ENCODE measurements around the gene GPHA2.
A peak's percentile ranks its signal among the peaks of the same experiment; 100 is the strongest.

GPHA2 gene

DNA sequence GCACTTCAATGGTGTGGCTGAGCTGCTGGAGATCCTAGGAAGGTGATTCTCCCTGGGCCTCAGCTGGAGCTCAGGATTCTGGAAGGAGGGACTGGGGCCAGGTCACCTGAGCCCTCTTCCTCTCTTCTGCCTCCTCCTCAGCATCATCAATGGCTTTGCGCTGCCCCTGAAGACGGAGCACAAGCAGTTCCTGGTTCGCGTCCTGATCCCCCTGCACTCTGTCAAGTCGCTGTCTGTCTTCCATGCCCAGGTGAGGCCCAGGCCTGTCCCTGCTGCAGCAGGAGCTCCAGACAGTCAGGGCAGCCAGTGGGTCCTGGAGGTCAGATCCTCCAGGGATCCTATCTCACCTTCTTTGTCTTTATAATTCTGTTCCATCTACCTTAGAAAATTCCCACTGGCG is 5.4 kb downstream of the GPHA2 start:
- DNase-seq (ENCODE audit: low spot score): no peak

DNA sequence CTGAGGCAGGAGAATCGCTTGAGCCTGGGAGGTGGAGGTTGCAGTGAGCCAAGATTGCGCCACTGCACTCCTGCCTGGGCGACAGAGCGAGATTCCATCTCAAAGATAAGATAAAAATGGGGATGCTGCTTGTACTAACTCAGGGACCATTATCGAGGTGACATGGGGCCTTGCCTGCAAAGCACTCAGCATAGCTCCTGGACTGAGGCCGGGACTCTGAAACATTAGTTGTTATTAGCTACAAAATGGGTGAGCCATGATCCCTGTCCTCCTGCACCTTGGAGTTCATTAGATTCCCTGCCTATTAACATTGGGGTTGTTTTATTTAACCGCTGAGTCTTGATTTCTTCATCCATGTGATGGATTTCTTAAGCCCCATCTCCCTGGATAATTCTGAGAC is 6.1 kb downstream of the GPHA2 start:
- no peak for DNase-seq (ENCODE audit: low spot score)

DNA sequence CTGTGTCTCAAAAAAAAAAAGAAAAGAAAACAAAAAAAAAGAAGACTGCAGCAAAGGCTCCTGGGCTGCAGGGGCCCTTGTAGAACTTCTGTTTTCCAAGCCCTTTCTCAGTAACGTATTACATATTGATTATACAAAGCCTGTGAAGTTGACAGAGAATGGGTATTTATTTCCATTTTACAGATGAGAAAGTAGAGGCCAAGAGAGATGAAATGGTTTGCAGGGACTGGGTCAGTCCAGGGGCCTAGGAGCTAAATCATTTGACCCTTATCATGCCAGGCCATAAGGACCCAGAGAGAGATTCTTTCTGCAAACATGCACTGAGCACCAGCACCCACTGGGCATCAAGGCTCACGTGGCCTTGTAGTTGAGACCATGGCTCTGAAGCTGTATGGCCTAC is 6.7 kb downstream of the GPHA2 start:
- DNase-seq (ENCODE audit: low spot score): no peak

DNA sequence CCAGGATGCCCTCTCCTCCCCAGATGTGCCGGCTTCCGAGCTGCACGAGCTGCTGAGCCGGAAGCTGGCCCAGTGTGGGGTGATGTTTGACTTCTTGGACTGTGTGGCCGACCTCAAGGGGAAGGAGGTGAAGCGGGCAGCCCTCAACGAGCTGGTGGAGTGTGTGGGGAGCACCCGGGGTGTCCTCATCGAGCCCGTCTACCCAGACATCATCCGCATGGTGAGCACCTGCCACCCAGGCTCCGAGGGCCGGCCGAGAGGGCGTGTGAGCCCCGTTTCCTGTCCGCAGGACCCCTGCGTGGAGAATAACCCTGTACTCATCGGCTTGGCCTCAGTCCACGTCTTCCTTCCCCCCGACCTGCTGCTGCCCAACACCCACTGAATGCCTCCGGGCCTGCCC is 9.0 kb downstream of the GPHA2 start:
- DNase-seq (ENCODE audit: low spot score): no peak

DNA sequence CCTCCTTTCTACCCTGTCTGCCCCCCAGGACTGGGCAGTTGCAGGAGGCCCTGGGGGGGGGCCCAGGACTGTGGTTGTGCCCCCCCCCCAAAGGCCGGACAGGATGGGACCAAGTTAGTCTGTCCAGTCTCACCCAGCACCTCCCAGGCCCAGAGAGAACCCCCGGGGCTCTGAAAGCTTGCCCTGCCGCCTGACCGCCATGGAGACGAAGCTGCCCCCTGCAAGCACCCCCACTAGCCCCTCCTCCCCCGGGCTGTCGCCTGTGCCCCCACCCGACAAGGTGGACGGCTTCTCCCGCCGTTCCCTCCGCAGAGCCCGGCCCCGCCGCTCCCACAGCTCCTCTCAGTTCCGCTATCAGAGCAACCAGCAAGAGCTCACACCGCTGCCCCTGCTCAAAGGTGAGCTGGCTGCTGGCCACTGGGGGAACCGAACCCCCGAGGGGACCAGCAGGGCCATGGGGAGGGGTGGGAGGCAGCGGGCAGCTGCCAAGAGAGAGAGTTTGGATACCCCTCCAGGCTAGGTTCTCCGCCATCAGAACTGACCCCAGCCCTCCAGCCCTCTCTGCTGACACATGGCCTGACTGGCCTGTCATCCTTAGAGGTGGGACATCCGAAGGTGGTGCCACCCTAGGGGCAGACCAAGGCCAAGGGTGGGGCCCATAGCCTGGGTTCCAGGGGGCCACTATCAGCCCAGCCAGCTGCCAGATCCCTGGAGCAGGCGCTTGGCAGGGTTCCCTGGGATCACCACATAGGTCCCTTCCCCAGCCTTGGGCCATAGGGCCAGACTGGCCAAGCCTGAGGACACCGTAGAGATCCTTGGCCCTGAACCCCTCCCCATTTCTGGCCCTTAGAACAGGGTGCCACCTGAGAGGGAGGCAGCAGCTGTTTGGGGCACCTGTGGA is 9.9 kb downstream of the GPHA2 start:
- no peak for DNase-seq (ENCODE audit: low spot score)

DNA sequence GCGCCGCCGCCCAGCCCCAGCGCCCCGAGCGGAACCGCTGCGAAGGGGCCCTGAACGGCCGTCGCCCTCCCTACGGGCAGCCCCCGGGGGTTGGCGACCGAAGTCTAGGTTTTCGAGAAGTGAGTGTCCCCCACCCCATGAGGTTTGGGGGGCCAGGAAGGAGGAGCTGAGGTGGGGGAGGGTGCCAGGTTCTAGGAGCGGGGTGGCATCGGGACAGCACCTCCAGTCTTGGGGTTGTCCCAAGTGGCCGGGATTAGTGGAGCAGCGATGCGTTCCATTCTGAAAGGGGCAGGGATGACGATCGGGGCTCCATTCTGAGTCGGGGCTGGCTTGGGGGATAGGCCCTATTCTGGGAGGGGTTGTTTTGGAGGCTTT is 10.8 kb downstream of the GPHA2 start:
- no peak for DNase-seq (ENCODE audit: low spot score)

DNA sequence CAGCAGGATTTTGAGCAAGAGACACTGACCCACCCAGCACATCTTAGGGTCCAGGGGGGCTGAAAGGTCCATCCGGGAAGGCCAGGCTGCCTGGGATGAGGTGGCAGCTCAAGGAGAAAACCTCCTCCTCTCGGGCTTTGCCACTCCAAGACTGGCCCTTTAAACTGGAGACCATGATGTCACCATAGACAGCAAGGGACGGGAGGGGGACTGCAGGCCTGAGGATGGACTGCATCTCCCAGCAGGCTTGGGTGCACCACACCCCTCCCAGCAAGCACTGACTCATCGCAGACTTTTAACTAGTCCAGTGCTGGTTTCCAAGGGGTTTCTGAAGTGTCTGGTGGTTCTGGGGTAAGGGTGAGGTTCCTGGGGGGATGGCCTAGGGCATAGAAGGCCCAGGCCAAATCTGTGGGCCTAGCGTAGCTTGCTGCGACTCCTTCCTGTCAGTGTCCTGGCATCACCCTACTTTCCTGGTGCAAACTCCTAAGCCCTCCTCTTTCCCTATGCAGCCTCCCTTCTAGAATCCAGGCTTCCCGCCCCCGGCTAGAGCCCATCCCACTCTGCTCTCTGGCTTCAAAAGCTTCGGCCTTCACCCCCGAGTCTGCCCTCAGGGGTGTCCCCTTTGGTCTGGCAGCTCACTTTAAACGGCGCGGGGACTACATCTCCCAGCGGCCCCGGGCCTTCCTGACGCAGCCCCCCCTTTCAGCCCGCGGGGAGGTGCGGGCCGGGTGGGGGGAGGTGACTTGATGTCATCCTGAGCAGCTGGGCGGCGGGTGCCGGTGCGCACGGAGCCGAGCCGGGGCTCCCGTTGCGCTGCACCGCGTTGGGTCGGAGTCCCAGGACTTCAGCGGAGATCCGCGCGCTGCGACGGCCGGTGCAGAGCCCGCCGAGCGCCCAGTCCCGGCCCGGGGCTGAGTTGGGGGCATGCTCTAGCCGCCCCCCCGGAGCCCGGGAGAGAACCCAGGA is 11.5 kb downstream of the GPHA2 start, which contains the start of gene PPP2R5B:
Gene PPP2R5B (plus strand): TSS at position 746 of the 966 bp plus-strand sequence. CDS start 1,046 bp downstream, outside the sequence.
- peak; percentile 97 for DNase-seq (ENCODE audit: low spot score)

DNA sequence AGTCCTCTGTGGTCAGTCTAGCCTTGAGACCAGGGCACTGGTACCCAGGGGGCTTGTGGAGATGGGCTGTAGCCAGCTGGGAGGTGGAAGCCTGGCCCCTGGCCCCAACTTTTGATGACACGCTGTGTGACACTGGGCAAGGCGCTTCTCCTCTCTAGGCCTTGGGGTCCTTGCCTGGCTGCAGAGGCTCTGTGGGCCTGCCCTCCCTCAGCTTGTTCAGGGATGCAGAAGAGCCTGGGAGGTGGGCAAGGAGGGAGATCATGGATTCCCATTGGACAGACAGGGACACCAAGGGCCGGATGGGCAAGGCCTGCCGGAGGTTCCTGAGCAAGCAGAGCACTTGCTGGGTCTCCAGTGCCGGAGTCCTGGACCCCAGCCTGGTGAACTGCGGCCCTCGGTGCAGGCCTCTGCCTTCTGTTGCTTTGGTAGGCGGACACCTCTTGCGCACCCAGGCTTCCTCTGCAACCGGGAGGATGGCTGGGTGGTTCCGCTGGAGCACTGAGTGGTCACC is 12.5 kb downstream of the GPHA2 start:
- DNase-seq (ENCODE audit: low spot score): no peak

DNA sequence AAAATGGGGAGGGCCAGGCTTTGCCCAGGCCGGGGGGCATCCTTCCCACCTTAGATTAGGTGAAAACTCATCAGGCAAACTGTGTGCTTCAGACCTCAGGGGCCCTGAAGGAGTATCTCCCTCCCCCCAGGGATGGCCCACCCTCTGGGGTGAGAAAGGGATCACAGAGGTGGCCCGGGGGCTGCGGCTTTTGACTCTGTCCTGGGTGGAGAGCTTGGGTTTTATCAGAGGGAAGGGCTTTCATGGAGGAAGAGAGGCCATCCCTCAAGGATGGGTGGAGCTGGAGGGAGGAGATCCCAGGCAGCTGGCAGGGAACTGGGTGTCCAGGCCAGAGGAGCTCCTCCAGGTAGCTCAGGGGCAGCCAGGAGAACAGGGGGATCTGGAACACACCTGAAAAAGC is 14.3 kb downstream of the GPHA2 start:
- DNase-seq (ENCODE audit: low spot score): no peak

DNA sequence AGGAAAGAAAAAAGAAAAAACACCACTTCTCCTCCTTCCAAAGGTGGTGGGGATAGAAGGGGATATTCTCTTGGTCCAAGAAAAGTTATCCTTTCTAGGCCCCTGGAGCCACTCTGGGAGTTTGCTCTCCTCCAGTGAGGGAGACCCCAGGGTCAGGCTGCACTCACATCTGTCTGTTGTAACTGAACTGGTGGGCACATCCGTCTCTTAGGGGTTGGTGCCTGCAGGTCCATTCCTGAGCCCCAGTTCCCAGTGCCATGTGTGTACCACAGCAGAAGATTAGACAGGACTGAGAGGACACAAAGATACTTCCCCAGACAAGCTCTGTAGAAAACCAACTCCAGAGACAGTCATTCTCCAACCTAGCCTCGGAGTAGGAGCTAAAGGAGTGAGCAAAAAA is 15.6 kb downstream of the GPHA2 start:
- no peak for DNase-seq (ENCODE audit: low spot score)

DNA sequence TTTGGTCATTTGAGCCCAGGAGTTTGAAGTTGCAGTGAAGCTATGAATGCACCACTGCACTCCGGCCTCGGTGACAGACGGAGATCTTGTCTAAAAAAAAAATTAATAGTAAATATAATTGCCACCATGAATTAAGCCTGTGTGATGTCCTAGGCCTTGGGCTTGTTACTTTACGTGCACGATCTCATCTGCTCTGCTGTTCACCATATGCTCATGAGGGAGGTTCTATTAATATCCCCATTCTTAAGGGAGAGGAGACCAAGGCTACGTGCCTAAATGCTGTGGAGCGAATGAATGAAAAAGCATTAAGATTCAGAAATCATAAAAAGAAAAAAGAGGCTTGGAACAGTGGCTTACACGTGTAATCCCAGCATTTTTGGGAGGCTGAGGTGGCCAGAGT is 16.1 kb downstream of the GPHA2 start:
- no peak for DNase-seq (ENCODE audit: low spot score)

DNA sequence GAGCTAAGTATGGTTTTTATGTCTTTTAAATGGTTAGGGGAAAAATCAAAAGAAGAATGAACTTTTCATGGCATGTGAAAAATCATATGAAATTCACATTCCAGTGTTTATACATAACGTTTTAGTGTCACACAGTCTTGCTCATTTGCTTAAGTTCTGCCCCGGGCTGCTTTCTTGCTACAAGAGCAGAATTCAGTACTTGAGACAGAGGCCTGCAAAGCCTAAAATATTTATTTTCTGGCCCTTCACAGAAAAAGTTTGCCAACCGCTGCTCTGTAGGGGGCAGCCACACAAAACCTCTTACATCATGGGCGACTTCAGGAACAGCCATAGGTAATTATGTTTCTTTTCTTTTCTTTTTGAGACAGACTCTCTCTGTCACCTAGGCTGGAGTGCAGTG is 17.7 kb downstream of the GPHA2 start:
- no peak for DNase-seq (ENCODE audit: low spot score)

DNA sequence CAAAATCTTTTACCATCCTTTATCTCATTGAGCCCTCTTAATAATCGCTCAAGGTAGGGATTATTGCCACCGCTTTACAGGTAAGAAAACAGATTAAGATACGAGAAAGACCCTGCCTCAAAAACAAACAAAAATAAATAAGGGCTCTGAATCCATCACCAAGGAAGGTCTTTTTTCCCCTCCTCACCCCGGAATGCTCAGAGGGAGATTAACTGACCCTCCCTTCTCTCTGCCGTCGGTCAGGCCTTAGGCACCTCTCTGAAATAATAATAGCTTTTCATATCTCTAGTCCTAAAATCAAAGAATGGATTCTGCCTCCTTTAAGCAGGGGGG is 18.1 kb downstream of the GPHA2 start:
- no peak for DNase-seq (ENCODE audit: low spot score)

DNA sequence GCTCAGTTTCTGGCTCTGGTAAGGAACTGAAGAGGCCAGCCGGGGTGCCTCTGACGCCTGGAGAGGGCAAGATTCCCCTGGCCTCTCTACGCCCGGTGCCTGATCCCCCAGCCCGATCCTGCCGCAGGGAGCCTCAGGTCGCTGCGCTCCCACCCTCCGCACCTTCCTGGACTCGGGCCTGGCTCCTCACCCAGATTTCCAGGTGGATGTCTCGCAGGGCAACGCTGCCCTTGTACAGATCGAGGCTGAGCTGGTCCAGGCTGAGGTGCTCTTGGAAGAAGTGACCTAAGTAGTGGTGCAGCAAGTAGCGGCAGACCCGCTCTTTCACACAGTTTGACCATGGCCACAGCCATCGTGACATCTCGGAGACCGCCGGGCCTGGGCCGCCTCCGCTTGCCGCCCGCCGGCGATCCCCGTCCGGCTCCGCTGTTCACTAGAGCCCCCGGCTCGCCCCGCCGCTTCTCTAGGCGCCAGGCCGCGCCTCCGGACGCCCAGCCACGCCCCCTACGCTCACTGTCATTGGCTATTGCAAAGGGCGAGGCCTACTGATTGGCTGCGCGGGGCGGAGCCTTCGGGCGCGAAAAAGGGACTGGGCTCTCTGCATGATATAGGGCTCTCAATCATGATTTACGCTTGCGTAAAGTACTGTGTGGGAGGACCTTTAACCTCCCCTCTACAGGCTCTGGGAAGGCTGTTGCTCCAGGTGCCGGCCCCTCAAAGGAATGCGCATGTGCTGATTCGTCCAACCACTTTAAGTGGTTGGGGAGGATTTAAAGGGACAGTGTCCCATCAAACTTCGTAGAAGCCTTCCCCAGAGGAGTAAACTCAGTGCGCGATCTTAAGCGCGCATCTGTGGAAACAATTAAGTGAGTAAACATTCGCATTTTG is 18.7 kb downstream of the GPHA2 start, which contains the start of gene ATG2A:
Gene ATG2A (minus strand): TSS at position 435 of the 888 bp plus-strand sequence. CDS start 74 bp downstream, at position 361.
- peak; percentile 98 for DNase-seq (ENCODE audit: low spot score)

DNA sequence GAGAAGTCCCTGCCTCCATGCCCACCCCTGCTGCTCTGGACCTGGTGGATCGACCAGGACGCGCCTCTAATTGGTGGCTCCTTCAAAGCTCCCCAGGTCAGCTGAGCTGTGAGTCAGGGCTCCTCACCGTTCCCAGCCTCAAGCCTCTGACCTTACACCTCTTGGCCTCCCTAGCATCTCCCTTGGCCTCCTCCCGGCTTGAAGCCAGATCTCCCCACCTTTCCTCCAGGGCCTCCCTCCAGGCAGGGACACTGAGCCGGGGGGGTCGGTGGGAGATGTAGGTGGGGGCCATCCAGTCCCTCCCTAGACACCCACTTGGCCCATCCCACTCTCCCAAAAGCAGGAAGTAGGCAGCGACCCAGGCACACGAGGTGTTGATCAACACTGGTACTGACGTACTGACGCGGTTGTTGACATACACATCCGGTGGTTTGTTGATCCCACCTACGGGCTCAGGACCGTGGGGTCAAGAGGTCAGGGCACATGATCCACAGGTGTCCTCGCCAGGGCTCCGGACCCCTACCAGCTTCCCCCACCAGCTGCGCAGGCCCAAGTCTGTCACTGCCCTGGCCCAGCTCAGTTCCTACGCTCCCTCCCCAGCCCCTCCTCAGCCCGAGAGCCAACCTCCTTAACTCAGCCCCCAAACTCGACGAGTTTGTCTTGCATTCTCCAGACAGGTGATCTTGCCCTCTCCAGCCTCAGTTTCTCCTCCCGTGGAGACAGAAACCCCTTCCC is 19.5 kb downstream of the GPHA2 start:
- DNase-seq (ENCODE audit: low spot score): peak; percentile 65

DNA sequence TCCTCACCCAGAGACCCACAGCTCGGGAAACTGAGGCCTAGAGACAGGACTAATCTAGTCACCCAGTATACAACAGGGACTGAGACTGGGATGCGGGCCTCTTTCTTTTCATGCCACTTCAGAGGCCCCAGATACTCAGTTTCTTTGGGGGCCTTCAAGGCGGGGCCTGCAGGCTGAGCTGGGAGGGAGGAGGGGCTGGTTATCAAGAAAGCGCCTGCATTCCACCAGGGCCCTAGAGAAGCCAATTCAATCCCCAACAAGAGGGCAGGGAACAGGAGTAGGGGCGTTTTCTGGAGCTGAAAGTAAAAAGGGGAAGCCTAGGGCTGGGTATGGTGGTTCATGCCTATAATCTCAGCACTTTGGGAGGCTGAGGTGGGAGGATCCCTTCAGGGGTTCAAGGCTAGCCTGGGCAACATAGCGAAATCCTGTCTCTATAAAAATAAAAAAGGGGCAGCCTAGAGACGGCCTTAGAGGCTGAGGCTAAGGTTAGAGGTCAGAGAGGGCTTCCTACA is 20.3 kb downstream of the GPHA2 start:
- DNase-seq (ENCODE audit: low spot score): no peak

DNA sequence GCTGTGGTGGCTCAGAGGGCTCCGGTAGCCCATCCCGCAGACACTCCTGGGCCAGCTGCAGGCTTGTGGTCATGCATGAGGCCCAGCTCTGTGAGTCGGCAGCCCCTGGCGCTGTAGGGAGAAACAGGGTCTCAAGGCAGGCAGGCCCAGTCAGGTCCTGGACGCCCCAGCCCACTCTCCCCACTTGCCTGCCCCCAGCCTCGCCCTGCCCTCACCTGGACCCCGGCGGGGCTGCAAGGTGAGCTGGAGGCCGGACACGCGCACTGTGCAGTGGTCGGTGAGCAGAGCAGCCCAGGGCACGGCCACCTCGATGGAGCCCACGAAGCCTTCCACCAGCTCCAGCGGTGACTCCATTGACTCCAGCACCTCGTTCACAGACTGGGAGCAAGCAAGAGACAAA is 21.6 kb downstream of the GPHA2 start:
- no peak for DNase-seq (ENCODE audit: low spot score)

DNA sequence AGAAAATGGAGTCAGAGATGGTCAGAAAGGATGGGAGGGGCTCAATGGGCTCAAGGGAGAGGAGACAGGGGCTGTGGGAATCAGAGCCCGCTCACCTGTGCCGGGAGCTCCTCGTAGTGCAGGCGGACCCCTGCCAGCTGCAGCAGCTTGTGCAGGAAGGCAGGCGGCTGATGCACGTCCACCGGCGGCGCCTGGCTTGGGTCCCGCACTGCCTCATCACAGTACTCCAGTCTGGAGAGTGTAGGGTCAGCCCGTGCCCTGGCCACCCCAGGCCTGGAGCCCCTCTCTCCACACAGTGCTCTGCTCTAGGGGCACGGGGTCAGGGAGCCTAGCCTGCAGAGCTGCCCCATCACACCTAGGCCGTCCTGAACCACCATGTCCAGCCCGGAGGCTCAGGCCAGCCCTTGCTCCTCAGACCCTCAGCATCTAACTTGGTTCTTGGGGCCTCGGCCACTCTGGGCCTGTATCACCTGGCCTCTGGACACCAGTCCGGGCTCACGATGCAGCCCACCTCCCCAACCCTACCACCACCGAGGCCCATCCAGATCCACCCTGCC is 22.4 kb downstream of the GPHA2 start:
- no peak for DNase-seq (ENCODE audit: low spot score)

DNA sequence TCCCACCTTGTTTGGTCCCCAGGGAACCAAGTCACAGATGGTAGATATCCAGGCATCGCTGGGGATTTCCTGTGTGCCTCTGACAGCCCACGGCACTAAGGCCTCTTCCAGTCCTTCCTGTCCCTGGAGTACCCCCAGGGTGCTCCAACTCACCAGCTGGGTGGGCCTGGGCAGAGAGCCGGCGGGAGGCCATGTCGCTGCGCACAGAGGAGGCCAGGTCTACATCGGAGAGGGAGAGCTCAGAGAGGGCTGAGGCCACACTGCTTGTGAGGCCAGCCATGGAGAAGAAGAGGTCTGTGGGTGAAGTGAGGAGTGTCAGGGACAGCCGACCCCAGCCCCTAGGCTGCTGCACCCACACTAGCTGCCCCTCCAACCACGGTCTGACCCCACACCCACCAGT is 24.0 kb downstream of the GPHA2 start:
- DNase-seq (ENCODE audit: low spot score): no peak

DNA sequence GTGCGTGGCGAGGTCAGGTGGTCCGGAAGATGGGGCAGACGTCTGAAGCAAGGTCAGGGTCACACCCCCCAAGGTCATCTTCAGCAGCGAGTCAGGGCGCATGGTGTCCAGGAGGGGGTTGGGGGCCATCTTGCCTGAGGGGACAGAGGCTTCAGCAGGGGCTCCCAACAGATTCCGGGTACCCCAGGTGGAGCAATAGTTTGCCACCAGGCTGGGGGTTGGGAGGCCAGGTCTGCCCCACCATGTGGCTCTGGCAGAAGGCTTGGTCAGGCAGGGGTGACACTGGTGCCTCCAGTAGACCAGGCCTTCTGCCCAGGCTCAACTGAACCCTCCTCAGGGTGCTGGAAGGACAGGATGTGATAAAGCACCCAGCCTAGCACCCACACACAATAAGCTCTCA is 24.6 kb downstream of the GPHA2 start:
- no peak for DNase-seq (ENCODE audit: low spot score)
